WERI-Rb-1 (cell line): ENCODE measurements around the gene NAGPA.
"Not testable (repeated sequence)": the region's sequence is repeated elsewhere in the genome, so short reads cannot be mapped to it uniquely, and the experiment has no call there.

ENCODE experiments used
- DNase-seq: peaks from one replicate; pipeline ENCODE4 v3.0.0-alpha.2; 2020
- H3K27ac ChIP-seq: fragments of 250-450 bp; sonication (Bioruptor Pico); 2 replicates; pipeline ENCODE4 v1.5.1; 2020; ENCODE audit warnings: mild to moderate bottlenecking, moderate library complexity
- H3K27me3 ChIP-seq: fragments of 250-450 bp; sonication (Bioruptor Pico); 2 replicates; pipeline ENCODE4 v1.5.1; 2021; ENCODE audit warnings: mild to moderate bottlenecking, low read depth, moderate library complexity; ENCODE audit not compliant: insufficient read depth, severe bottlenecking
- H3K36me3 ChIP-seq: fragments of 250-450 bp; sonication (Bioruptor Pico); 2 replicates; pipeline ENCODE4 v1.5.1; 2020; ENCODE audit warnings: mild to moderate bottlenecking, moderate library complexity
- H3K4me3 ChIP-seq: 2 replicates; pipeline ENCODE4 v1.5.1; 2011; ENCODE audit warnings: low read depth, mild to moderate bottlenecking, control low read depth, low read length
- H3K9me3 ChIP-seq: fragments of 250-450 bp; sonication (Bioruptor Pico); 2 replicates; pipeline ENCODE4 v1.5.1; 2021; ENCODE audit warnings: mild to moderate bottlenecking, moderate library complexity; ENCODE audit not compliant: severe bottlenecking
- CTCF ChIP-seq: IDR thresholded peaks from 2 replicates; pipeline ENCODE4 v1.5.1; 2011; ENCODE audit warnings: low read depth, mild to moderate bottlenecking, control low read depth, inconsistent platforms, low read length

NAGPA gene

GRCh38 chr16:5033256-5034166 is at the start of gene NAGPA:
TSS of gene NAGPA (minus strand) at chr16:5033935. CDS start at chr16:5033914, 21 bp downstream.
- no peaks in the 10 kb centered on the region for H3K9me3 ChIP-seq
- no peak for TF ChIP-seq CTCF
- H3K36me3 ChIP-seq: no peaks in the 10 kb centered on the region
- peak; percentile 85 for DNase-seq
- H3K4me3 ChIP-seq: peak within 1 kb of the TSS; percentile 72
- no peaks in the 10 kb centered on the region for H3K27me3 ChIP-seq
- peak within 1 kb of the TSS; percentile 55 for H3K27ac ChIP-seq

GRCh38 chr16:5080996-5081395 is 47.3 kb upstream of the NAGPA start:
- not testable (repeated sequence) for H3K36me3 ChIP-seq, H3K4me3 ChIP-seq, H3K9me3 ChIP-seq, DNase-seq, H3K27me3 ChIP-seq, H3K27ac ChIP-seq

- not testable (repeated sequence) for H3K27ac ChIP-seq, H3K27me3 ChIP-seq, DNase-seq, H3K9me3 ChIP-seq, H3K4me3 ChIP-seq
- H3K36me3 ChIP-seq: peaks cover 11% of the 10 kb centered on the region
Measured at GRCh38 chr16:5080461-5080860, 46.7 kb upstream of the NAGPA start.

GRCh38 chr16:5078626-5079025 is 44.9 kb upstream of the NAGPA start:
- no peaks in the 10 kb centered on the region for H3K27me3 ChIP-seq
- H3K9me3 ChIP-seq: no peaks in the 10 kb centered on the region
- no peak overlapping the region for H3K27ac ChIP-seq
- H3K4me3 ChIP-seq: no peak overlapping the region
- no peak for DNase-seq
- H3K36me3 ChIP-seq: peaks cover 27% of the 10 kb centered on the region
- TF ChIP-seq CTCF: no peak

GRCh38 chr16:5077304-5077703 is 43.6 kb upstream of the NAGPA start:
- peaks cover 29% of the 10 kb centered on the region for H3K36me3 ChIP-seq
- H3K27ac ChIP-seq: no peak overlapping the region
- no peaks in the 10 kb centered on the region for H3K9me3 ChIP-seq
- no peak for DNase-seq
- no peak for TF ChIP-seq CTCF
- no peaks in the 10 kb centered on the region for H3K27me3 ChIP-seq
- no peak overlapping the region for H3K4me3 ChIP-seq

- DNase-seq: no peak
- Histone ChIP-seq H3K4me3 (no peak overlapping the region), H3K27ac (no peak overlapping the region), H3K36me3 (peaks cover 29% of the 10 kb centered on the region), H3K9me3 (no peaks in the 10 kb centered on the region), H3K27me3 (no peaks in the 10 kb centered on the region)
- TF ChIP-seq CTCF: no peak
Measured at GRCh38 chr16:5075637-5076036, 41.9 kb upstream of the NAGPA start.

- not testable (repeated sequence) for H3K27ac ChIP-seq, H3K4me3 ChIP-seq, H3K27me3 ChIP-seq
Measured at GRCh38 chr16:5073771-5074170, 40.0 kb upstream of the NAGPA start.

More at GRCh38 chr16:5073771-5074170, 40.0 kb upstream of the NAGPA start:
- DNase-seq, H3K9me3 ChIP-seq: not testable (repeated sequence)
- H3K36me3 ChIP-seq: peaks cover 29% of the 10 kb centered on the region
